ENCODE measurements around the gene RYR1. TPM values are rescaled to one million over a fixed set of nuclear protein-coding genes. Genes with fewer than 3 reads are reported as not detected.

The RYR1 gene
- total and polyA plus RNA-seq, 2 of the 8 experiments (the other 6 are each of a cell fraction or from before 2014, with no cell fraction given), result 5.8 to 11.8 TPM

DNA sequence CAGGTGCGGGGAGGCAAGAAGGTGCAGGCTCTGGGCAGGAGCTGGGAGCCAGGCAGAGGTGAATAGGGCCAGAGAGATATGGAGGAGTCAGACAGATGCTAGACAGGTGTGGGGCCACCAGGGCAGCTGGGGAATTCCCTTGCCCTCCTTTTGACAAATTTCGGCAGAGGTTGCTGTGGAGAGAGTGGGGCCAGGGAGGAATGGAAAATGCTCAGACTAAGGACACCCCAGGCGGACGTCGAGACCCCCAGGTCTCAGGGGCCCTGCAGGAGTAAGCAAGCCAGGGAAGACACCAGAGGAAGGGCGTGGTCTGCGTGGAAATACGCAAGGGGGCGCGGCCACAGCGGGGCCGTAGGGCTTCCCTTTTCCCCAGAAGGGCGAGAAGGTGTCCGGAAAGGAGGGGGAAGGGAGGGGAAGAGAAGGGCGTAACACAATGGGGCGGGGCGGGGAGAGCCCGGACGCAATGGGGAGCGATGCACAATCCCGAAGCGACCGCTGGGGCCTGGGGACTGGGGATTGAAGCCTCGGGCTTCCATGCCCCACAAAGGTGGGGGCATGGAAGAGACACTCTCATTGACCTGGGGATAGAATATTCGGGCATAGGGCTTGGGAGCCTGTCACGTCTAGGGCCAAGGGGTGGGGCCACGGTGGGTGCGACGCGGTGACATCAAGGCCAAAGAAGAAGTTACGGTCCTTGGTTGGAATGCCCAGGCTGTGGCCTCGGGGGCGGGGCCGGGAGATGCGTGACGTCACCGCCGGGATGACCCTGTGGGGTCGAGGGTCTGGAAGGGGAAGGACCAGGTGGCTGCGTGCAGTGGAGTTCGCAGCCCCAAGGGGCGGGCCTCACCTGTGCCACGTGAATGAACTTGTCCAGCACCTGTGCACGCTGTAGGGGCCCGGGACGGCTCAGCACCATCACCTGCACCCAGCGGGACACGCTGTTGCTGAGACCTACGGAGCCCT is 15.7 kb upstream of the RYR1 start (continued):
- TF ChIP-seq, protein P1, sequence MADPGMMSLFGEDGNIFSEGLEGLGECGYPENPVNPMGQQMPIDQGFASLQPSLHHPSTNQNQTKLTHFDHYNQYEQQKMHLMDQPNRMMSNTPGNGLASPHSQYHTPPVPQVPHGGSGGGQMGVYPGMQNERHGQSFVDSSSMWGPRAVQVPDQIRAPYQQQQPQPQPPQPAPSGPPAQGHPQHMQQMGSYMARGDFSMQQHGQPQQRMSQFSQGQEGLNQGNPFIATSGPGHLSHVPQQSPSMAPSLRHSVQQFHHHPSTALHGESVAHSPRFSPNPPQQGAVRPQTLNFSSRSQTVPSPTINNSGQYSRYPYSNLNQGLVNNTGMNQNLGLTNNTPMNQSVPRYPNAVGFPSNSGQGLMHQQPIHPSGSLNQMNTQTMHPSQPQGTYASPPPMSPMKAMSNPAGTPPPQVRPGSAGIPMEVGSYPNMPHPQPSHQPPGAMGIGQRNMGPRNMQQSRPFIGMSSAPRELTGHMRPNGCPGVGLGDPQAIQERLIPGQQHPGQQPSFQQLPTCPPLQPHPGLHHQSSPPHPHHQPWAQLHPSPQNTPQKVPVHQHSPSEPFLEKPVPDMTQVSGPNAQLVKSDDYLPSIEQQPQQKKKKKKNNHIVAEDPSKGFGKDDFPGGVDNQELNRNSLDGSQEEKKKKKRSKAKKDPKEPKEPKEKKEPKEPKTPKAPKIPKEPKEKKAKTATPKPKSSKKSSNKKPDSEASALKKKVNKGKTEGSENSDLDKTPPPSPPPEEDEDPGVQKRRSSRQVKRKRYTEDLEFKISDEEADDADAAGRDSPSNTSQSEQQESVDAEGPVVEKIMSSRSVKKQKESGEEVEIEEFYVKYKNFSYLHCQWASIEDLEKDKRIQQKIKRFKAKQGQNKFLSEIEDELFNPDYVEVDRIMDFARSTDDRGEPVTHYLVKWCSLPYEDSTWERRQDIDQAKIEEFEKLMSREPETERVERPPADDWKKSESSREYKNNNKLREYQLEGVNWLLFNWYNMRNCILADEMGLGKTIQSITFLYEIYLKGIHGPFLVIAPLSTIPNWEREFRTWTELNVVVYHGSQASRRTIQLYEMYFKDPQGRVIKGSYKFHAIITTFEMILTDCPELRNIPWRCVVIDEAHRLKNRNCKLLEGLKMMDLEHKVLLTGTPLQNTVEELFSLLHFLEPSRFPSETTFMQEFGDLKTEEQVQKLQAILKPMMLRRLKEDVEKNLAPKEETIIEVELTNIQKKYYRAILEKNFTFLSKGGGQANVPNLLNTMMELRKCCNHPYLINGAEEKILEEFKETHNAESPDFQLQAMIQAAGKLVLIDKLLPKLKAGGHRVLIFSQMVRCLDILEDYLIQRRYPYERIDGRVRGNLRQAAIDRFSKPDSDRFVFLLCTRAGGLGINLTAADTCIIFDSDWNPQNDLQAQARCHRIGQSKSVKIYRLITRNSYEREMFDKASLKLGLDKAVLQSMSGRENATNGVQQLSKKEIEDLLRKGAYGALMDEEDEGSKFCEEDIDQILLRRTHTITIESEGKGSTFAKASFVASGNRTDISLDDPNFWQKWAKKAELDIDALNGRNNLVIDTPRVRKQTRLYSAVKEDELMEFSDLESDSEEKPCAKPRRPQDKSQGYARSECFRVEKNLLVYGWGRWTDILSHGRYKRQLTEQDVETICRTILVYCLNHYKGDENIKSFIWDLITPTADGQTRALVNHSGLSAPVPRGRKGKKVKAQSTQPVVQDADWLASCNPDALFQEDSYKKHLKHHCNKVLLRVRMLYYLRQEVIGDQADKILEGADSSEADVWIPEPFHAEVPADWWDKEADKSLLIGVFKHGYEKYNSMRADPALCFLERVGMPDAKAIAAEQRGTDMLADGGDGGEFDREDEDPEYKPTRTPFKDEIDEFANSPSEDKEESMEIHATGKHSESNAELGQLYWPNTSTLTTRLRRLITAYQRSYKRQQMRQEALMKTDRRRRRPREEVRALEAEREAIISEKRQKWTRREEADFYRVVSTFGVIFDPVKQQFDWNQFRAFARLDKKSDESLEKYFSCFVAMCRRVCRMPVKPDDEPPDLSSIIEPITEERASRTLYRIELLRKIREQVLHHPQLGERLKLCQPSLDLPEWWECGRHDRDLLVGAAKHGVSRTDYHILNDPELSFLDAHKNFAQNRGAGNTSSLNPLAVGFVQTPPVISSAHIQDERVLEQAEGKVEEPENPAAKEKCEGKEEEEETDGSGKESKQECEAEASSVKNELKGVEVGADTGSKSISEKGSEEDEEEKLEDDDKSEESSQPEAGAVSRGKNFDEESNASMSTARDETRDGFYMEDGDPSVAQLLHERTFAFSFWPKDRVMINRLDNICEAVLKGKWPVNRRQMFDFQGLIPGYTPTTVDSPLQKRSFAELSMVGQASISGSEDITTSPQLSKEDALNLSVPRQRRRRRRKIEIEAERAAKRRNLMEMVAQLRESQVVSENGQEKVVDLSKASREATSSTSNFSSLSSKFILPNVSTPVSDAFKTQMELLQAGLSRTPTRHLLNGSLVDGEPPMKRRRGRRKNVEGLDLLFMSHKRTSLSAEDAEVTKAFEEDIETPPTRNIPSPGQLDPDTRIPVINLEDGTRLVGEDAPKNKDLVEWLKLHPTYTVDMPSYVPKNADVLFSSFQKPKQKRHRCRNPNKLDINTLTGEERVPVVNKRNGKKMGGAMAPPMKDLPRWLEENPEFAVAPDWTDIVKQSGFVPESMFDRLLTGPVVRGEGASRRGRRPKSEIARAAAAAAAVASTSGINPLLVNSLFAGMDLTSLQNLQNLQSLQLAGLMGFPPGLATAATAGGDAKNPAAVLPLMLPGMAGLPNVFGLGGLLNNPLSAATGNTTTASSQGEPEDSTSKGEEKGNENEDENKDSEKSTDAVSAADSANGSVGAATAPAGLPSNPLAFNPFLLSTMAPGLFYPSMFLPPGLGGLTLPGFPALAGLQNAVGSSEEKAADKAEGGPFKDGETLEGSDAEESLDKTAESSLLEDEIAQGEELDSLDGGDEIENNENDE (IDR thresholded peaks at IDR 0.05; ENCODE audit: insufficient replicate concordance, low read length), result no peak
- TF ChIP-seq KDM5A (IDR thresholded peaks at IDR 0.05; ENCODE audit: low read length) (no peak), JUND (IDR thresholded peaks at IDR 0.05; ENCODE audit: low read length) (peak; percentile 76; the same call in 1 of the 2 replicates), GABPA (IDR thresholded peaks at IDR 0.05; ENCODE audit: borderline replicate concordance, insufficient read depth, low read length) (no peak), SIRT6 (IDR thresholded peaks at IDR 0.05; ENCODE audit: low read length) (no peak), CBX5 (IDR thresholded peaks at IDR 0.05; ENCODE audit: low read depth, low read length) (no peak)
- TF ChIP-seq, protein P2, sequence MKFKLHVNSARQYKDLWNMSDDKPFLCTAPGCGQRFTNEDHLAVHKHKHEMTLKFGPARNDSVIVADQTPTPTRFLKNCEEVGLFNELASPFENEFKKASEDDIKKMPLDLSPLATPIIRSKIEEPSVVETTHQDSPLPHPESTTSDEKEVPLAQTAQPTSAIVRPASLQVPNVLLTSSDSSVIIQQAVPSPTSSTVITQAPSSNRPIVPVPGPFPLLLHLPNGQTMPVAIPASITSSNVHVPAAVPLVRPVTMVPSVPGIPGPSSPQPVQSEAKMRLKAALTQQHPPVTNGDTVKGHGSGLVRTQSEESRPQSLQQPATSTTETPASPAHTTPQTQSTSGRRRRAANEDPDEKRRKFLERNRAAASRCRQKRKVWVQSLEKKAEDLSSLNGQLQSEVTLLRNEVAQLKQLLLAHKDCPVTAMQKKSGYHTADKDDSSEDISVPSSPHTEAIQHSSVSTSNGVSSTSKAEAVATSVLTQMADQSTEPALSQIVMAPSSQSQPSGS (IDR thresholded peaks at IDR 0.05; ENCODE audit: low read length), result no peak
